HG02870 (cell line): Measurements from ENCODE around the gene AHCTF1.
A peak's percentile ranks its signal among the peaks of the same experiment; 100 is the strongest.
"Not testable (repeated sequence)": the region's sequence is repeated elsewhere in the genome, so short reads cannot be mapped to it uniquely, and the experiment has no call there.

Experiments
- ATAC-seq: cut with Tn5 transposase; IDR thresholded peaks from one replicate; pipeline ENCODE4 v1.9.1; 2021; ENCODE audit warnings: mild to moderate bottlenecking, moderate library complexity; ENCODE audit not compliant: unreplicated experiment

The AHCTF1 gene

GRCh38 chr1:246843876-246844275, 87.9 kb downstream of the AHCTF1 start:
- ATAC-seq, result no peak

DNA sequence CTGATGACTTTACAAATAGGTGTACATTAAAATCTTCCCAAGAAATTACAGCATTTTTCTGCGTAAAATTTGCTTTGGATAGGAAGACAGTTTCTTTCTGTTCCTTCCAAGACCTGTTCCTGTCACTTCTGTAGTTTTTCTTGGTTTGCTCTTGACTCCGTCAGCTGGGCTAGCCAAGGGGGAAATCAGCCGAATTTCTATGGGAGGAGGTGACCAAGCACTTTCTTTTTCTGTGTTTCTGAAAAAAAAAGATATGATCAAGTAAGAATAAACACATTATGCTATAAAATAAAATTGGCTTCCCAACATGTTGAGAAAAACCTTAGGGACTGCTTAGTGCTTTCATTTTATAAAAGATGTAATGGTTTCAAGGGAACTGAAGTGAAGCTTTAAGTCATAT, 91.0 kb downstream of the AHCTF1 start:
- not testable (repeated sequence) for ATAC-seq

DNA sequence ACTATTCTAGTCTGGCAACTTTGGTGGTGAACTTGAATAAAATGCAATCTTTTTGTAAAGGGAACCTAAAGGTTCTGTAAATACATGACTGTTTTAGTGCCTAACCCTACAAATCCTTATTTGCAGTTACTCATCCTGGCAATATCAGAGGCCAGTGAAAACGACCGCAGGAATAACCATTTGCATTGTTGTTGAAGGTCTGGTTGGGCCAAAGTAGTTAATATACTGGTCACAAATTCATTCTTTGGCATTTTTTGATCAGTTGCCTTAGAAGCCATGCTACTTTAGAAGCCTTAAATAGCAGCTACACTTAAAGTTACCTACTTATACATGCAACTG, 93.7 kb downstream of the AHCTF1 start:
- no peak for ATAC-seq

DNA sequence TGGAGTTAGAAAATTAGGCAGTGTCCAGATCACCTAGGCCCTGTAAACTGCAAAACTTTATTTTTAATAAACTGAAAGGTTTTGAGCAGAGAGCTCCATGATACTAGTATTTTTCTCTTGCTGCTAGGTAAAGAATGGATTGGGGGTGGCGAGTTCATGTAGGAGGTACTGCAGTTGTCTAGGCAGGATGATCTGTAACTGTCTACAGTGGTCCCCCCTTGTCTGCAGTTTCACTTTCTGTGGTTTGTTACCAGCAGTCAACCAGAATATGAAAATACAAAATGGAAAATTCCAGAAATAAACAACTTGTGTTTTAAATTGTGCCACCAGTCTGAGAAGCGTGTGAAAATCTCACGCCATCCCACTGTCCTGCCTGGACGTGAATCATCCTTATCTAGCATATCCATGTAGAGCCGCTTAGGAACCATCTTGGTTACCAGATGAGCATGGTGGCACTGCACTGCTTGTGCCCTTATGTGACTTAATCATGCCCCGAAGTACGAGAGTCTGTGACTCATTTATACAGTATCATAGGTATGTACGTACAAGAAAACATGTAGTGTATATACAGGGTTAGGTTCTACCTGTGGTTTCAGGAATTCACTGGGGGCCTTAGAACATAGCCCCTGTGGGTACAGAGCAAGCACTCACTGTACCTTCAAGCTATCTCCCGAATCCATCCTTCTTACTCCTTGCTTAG, 94.2 kb downstream of the AHCTF1 start:
- ATAC-seq, result peak; percentile 57

- no peak for ATAC-seq
These were observed 95.4 kb downstream of the AHCTF1 start for GRCh38 chr1:246836209-246836966.

DNA sequence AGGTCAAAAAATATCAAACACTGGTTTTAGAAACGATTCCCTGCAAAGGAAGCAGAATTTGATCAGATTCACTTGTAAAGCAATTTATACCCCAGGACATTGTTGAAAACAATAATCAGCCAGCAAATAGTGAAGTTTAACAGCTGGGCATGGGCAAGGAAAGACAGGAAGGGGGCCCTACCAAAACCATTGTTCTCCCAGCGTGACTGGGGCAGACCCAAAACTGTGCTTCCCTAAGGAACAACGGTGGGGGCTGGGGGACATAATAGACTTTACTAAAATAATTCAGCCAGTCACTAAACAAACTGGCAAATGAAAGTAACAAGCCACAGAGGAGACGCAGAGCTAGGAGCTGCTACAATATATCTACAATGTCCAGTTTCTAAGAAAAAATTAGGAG, 100.2 kb downstream of the AHCTF1 start:
- no peak for ATAC-seq

DNA sequence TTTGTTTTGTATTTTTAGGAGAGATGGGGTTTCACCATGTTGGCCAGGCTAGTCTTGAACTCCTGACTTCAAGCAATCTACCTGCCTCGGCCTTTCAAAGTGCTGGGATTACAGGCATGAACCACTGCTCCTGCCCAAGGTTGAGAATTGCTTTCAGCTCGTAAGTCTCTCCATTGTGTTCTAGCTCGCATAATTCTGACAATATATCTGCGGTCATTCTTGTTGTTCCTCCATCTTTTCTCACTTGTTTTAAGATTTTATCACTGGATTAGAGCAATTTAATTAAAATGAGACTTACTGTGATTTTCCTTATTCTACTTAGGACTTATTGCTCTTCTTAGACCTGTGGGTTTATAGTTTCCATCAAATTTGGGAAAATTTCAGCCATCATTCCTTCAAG, 102.9 kb downstream of the AHCTF1 start:
- no peak for ATAC-seq

- no peak for ATAC-seq
These were observed 104.4 kb downstream of the AHCTF1 start for GRCh38 chr1:246827396-246827795.

DNA sequence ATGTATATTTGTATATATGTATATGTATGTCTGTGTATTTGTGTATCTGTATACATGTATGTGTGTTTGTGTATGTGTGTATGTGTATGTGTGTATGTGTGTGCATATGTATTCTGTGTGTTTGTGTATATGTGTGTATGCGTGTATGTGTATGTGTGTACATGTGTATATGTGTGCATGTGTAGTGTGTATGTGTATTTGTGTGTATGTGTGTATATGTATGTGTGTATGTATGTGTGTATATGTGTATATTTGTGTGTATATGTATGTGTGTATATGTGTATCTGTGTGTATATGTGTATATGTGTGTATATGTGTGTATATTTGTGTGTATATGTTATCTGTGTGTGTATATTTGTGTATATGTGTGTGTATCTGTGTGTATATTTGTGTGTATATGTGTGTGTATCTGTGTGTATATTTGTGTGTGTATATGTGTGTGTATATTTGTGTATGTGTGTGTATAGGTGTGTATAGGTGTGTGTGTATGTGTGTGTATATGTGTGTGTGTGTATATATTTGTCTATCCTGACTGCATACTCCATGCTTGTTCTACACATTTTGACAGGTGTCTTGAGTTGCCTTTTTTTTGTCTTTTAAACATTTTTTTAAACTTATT, 106.1 kb downstream of the AHCTF1 start:
- no peak for ATAC-seq

GRCh38 chr1:246824541-246824940, 107.2 kb downstream of the AHCTF1 start:
- no peak for ATAC-seq

GRCh38 chr1:246822154-246822553, 109.6 kb downstream of the AHCTF1 start:
- not testable (repeated sequence) for ATAC-seq

DNA sequence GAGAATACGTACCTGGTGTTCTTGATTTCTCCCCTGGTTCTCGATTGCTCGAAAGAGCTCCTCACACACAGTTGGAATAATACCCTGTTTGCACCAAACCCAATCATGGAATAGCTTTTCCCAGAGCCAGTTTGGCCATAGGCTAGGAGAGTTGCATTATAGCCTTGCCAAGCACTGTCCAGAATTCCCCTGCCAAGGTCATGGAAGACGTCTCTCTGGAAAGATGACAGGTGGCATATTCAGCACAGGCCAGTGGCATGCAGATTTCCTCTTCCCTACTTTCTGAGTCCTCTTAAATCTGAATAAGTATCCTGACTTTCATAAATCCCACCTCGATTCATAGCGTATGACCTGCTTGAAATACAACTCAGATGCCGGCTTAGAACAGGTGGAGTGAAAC, 111.1 kb downstream of the AHCTF1 start:
- ATAC-seq, result no peak

DNA sequence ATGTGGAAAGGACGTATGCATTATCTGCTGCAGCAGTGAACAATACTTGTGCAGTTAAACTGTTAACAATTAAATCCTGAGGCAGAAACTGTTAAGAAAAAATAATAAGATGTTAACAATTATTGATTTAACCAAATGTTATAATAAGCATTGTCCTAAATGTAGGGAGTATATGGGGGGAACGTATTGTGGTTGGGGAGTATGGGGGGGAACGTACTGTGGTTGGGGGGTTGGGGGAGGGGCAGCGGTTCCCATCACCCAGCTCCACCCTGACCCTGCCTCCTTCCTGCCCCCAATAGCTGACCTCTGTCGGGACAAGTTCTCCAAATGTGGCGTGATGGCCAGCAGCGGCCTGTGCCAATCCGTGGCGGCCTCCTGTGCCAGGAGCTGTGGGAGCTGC, 114.0 kb downstream of the AHCTF1 start:
- ATAC-seq, result not testable (repeated sequence)

GRCh38 chr1:246815693-246816270, 116.0 kb downstream of the AHCTF1 start:
- ATAC-seq, result no peak

GRCh38 chr1:246814890-246815289, 116.9 kb downstream of the AHCTF1 start:
- ATAC-seq, result no peak

DNA sequence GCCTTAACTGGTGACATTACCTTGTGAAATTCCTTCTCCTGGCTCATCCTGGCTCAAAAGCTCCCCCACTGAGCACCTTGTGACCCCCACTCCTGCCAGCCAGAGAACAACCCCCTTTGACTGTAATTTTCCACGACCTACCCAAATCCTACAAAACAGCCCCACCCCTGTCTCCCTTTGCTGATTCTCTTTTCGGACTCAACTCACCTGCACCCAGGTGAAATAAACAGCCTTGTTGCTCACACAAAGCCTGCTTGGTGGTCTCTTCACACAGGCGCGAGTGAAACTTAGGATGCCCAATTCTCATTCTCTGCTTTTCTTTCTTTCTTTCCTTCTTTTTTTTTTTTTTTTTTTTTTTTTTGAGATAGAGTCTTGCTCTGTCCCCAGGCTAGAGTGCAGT, 118.4 kb downstream of the AHCTF1 start:
- not testable (repeated sequence) for ATAC-seq

DNA sequence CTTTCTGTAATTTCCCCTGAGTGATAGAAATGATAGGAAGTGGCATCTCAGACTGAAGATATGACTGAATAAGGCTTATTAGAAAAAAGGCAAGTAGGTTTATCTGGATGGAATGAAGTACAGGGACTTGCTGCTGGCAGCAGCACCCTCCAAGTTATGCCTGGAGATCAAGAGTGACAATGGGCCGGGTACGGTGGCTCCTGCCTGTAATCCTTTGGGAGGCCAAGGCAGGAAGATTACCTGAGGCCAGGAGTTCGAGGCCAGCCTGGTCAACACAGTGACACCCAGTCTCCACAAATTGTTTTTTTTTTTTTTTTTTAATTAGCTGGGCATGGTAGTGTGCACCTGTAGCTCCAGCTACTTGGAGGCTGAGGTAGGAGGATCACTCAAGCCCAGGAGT, 119.8 kb downstream of the AHCTF1 start:
- no peak for ATAC-seq

DNA sequence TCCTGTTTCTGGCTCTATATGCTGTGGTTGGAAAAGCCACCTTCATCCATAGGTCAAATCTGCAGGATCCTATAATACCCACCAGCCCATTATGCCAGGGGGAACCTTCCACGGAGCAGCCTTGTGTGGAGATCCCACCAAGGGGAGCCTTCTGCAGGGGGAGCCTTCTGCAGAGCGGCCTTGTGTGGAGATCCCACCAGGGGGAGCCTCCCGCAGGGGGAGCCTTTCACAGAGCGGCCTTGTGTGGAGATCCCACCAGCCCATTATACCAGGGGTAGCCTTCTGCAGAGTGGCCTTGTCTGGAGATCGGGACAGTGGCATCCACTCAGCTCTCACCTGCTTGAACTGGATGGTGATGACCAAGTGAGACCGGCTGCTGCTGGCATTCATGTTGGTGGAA, 122.3 kb downstream of the AHCTF1 start:
- ATAC-seq, result no peak

DNA sequence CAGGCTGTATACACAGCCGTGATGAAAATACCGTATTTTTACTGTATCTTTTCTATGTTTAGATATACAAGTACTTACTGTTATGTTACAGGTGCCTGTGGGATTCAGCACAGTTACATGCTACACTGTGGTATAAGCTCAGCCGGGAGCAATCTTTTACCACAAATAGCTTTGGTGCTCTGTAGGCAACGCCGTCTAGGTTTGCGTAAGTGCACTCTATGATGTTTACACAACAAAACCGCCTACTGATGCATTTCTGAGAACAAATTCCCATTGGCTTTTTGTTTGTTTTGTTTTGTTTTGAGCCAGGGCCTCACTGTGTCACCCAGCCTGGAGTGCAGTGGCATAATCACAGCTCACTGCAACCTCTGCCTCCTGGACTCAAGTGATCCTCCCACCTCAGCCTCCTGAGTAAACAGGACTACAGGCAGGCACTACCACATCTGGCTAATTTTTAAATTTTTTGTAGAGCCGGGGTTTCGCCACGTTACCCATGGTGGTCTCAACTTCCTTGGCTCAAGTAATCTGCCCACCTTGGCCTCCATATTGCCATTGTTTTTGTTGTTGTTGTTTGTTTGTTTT, 126.5 kb downstream of the AHCTF1 start:
- no peak for ATAC-seq

DNA sequence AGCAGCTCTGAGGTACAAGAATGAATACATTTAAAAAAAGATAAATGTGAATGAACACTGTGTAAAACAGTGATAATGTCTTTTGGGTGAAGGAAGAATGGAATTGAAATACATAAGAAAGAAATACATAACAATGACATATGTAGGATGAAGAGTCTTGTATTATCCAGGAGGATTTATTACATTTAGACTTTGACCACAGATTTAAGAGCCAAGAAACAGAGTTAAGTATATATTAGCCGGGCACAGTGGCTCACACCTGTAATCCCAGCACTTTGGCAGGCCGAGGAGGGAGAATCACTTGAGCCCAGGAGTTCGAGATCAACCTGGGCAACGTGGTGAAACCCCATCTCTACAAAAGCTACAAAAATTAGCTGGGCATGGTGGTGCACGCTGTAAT, 127.9 kb downstream of the AHCTF1 start:
- no peak for ATAC-seq

GRCh38 chr1:246803373-246803772, 128.4 kb downstream of the AHCTF1 start:
- ATAC-seq, result no peak
